SHP77 treated with DMSO at 0.1 percent for 48 hours (cell line): ENCODE results near the gene VWCE.

Experiments
- DNase-seq: peaks from one replicate; lab custom pipeline; 2025; lab: John Stamatoyannopoulos, UW

VWCE gene

GRCh38 chr11:61294717-61295595 lies at the start of gene VWCE:
Gene VWCE (minus strand): TSS chr11:61295316. CDS start chr11:61295037, 279 bp downstream.
- no peak for DNase-seq

- DNase-seq, result no peak
These were observed 49.0 kb upstream of the VWCE start for GRCh38 chr11:61343792-61344745.

- DNase-seq, result no peak
These were observed 47.2 kb upstream of the VWCE start for GRCh38 chr11:61342207-61342803.

- no peak for DNase-seq
These were observed 46.6 kb upstream of the VWCE start for GRCh38 chr11:61341706-61342105.

- no peak for DNase-seq
These were observed 45.9 kb upstream of the VWCE start for GRCh38 chr11:61340979-61341378.

- no peak for DNase-seq
These were observed 44.4 kb upstream of the VWCE start for GRCh38 chr11:61339490-61339878.

GRCh38 chr11:61338783-61339489 lies 43.8 kb upstream of the VWCE start:
- DNase-seq, result no peak

- DNase-seq, result no peak
These were observed 42.8 kb upstream of the VWCE start for GRCh38 chr11:61337706-61338470.

- DNase-seq, result peak; percentile 79
These were observed 41.2 kb upstream of the VWCE start for GRCh38 chr11:61336171-61336935.

- DNase-seq, result no peak
These were observed 40.2 kb upstream of the VWCE start for GRCh38 chr11:61335355-61335710.

GRCh38 chr11:61334434-61335354 lies 39.6 kb upstream of the VWCE start:
- no peak for DNase-seq

GRCh38 chr11:61333550-61334433 lies 38.7 kb upstream of the VWCE start:
- no peak for DNase-seq

GRCh38 chr11:61332797-61333549 lies 37.9 kb upstream of the VWCE start, which contains the start of the genes DDB1 and TKFC:
Gene DDB1 (minus strand): TSS chr11:61333105. CDS start chr11:61332968, 137 bp downstream.
Gene TKFC (plus strand): TSS chr11:61333228. CDS start chr11:61334729, 1,501 bp downstream.
- DNase-seq, result peak; percentile 81

- no peak for DNase-seq
These were observed 37.2 kb upstream of the VWCE start for GRCh38 chr11:61332281-61332796.

GRCh38 chr11:61331651-61332050 lies 36.5 kb upstream of the VWCE start:
- DNase-seq, result no peak

- DNase-seq, result no peak
These were observed 34.8 kb upstream of the VWCE start for GRCh38 chr11:61329871-61330270.

- no peak for DNase-seq
These were observed 33.2 kb upstream of the VWCE start for GRCh38 chr11:61328351-61328750.
